ENCODE data around the gene ITPRIP.

DNA sequence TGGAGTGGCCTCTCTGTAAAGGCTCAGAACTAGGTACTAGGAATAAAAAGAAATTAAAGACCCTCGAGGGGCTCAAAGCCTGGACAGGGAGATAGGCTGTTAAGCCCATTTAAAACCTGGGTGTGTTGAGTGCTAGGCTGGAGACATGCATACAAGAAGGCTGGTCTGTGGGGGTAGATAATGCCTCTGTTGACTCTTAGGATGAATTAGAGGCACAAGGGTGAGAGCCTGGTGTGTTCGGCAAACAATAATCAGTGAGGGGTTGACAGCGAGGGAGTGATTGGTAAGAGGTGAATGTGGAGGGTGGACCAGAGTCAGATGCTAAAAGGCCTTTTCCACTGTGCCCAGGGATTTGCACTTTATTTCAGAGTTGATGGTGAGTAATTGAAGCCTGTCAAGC lies 56.6 kb downstream of the ITPRIP start:
- no peak for TF ChIP-seq POLR2AphosphoS5 (IDR thresholded peaks at IDR 0.05)
- TF ChIP-seq, protein P1, sequence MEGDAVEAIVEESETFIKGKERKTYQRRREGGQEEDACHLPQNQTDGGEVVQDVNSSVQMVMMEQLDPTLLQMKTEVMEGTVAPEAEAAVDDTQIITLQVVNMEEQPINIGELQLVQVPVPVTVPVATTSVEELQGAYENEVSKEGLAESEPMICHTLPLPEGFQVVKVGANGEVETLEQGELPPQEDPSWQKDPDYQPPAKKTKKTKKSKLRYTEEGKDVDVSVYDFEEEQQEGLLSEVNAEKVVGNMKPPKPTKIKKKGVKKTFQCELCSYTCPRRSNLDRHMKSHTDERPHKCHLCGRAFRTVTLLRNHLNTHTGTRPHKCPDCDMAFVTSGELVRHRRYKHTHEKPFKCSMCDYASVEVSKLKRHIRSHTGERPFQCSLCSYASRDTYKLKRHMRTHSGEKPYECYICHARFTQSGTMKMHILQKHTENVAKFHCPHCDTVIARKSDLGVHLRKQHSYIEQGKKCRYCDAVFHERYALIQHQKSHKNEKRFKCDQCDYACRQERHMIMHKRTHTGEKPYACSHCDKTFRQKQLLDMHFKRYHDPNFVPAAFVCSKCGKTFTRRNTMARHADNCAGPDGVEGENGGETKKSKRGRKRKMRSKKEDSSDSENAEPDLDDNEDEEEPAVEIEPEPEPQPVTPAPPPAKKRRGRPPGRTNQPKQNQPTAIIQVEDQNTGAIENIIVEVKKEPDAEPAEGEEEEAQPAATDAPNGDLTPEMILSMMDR (IDR thresholded peaks at IDR 0.05 in 8 of 11, conservative IDR thresholded peaks at IDR 0.05 in 3 of 11): no peak

All from spleen (tissue), 7 donors.